B cell (primary cell): ENCODE results near the gene EVI2B. TPM values are rescaled to one million over a fixed set of nuclear protein-coding genes. Genes with fewer than 3 reads are reported as not detected.

ENCODE experiments used
- ATAC-seq: fragments of 200-7000 bp; cut with Tn5 transposase; one replicate; pipeline ENCODE4 v1.10.0; 2021; ENCODE audit warnings: low read depth, mild to moderate bottlenecking, moderate number of reproducible peaks, moderate library complexity
- CTCF ChIA-PET: fragments of 350-600 bp; sonication (Branson Sonifier 250); formaldehyde crosslinking; loops from one replicate; lab custom pipeline; 2021; ENCODE audit warnings: antibody characterized with exemption, inconsistent platforms; lab: Charles Lee
- POLR2A ChIA-PET: fragments of 350-600 bp; sonication (Branson Sonifier 250); formaldehyde crosslinking; loops from one replicate; lab custom pipeline; 2021; ENCODE audit warnings: antibody characterized with exemption; lab: Charles Lee
- DNase-seq: peaks from one replicate; pipeline ENCODE4 v3.0.0; 2013
- H2AFZ ChIP-seq: 2 replicates; pipeline ENCODE4 v1.6.1; 2012; ENCODE audit warnings: mild to moderate bottlenecking, low read depth, low read length; ENCODE audit not compliant: insufficient read depth, poor library complexity, severe bottlenecking
- H3K27ac ChIP-seq, 2 donors: 1 replicate in 1 of 2; 2 replicates in 1 of 2; pipeline ENCODE4 v1.5.1; 2012 to 2013; ENCODE audit warnings: low read length in 2 of 2, mild to moderate bottlenecking in 2 of 2, moderate library complexity in 1 of 2
- H3K27me3 ChIP-seq, 4 experiments: fragments of 200-600 bp in 1 of 4; sonication (generic) in 1 of 4; replicated peaks in 1 of 4; 1 replicate in 2 of 4; 2 replicates in 2 of 4; pipeline versions ENCODE4 v1.6.1 to v1.7.0; 2013 to 2016; ENCODE audit warnings: low read length in 3 of 4, mild to moderate bottlenecking in 2 of 4, mixed read lengths in 1 of 4, moderate library complexity in 1 of 4; ENCODE audit not compliant: insufficient read depth in 4 of 4, control insufficient read depth in 3 of 4; ENCODE audit errors: control extremely low read depth in 1 of 4
- H3K36me3 ChIP-seq, 2 experiments: replicated peaks in 1 of 2; 1 replicate in 1 of 2; 2 replicates in 1 of 2; pipeline versions ENCODE4 v1.6.1 to v1.7.1; 2013; ENCODE audit warnings: low read length in 1 of 2; ENCODE audit not compliant: insufficient read depth in 2 of 2, control insufficient read depth in 1 of 2; ENCODE audit errors: control extremely low read depth in 1 of 2, extremely low read depth in 1 of 2
- H3K4me1 ChIP-seq, 2 donors: fragments of 200-600 bp in 1 of 2; sonication (generic) in 1 of 2; 1 replicate in 1 of 2; 2 replicates in 1 of 2; pipeline versions ENCODE4 v1.5.1 to v1.6.1; 2013 to 2017; ENCODE audit warnings: low read length in 2 of 2; ENCODE audit not compliant: control insufficient read depth in 2 of 2, insufficient read depth in 2 of 2
- H3K4me2 ChIP-seq: replicated peaks from 2 replicates; pipeline ENCODE3; 2012; ENCODE audit warnings: mild to moderate bottlenecking, low read depth, low read length; ENCODE audit not compliant: poor library complexity, severe bottlenecking
- H3K4me3 ChIP-seq, 5 experiments: fragments of 200-600 bp in 1 of 5; sonication (generic) in 1 of 5; 1 replicate in 3 of 5; 2 replicates in 2 of 5; pipeline versions ENCODE4 v1.5.1 to v1.7.0; 2011 to 2016; ENCODE audit warnings: low read length in 4 of 5, mild to moderate bottlenecking in 4 of 5, low read depth in 2 of 5, control low read depth in 1 of 5, moderate library complexity in 1 of 5; ENCODE audit not compliant: insufficient read depth in 1 of 5; ENCODE audit errors: control extremely low read depth in 1 of 5, extremely low read depth in 1 of 5
- H3K79me2 ChIP-seq: fragments of 200-600 bp; sonication (generic); one replicate; pipeline ENCODE4 v1.6.0; 2016; ENCODE audit warnings: low read length; ENCODE audit not compliant: control insufficient read depth, insufficient read depth
- H3K9ac ChIP-seq: fragments of 200-600 bp; sonication (generic); 2 replicates; pipeline ENCODE4 v1.6.1; 2017; ENCODE audit warnings: mild to moderate bottlenecking, low read length, moderate library complexity
- H3K9me3 ChIP-seq, 3 donors: one replicate each; pipeline versions ENCODE4 v1.6.1 to v1.7.1; 2013; ENCODE audit warnings: low read length in 2 of 3; ENCODE audit not compliant: control insufficient read depth in 2 of 3, insufficient read depth in 1 of 3; ENCODE audit errors: control extremely low read depth in 1 of 3
- H4K20me1 ChIP-seq: 2 replicates; pipeline ENCODE4 v1.6.0; 2012; ENCODE audit warnings: mild to moderate bottlenecking, low read length; ENCODE audit not compliant: insufficient read depth, control insufficient read depth, poor library complexity, severe bottlenecking
- H3K27ac Mint-ChIP-seq: one replicate; pipeline ENCODE4 v1.8.0; 2021; ENCODE audit warnings: mixed read lengths
- H3K27me3 Mint-ChIP-seq: one replicate; pipeline ENCODE4 v1.8.0; 2021; ENCODE audit warnings: mixed read lengths
- H3K4me1 Mint-ChIP-seq: one replicate; pipeline ENCODE4 v1.8.0; 2021; ENCODE audit warnings: mixed read lengths
- H3K4me3 Mint-ChIP-seq: one replicate; pipeline ENCODE4 v1.8.0; 2021; ENCODE audit warnings: mixed read lengths
- H3K9me3 Mint-ChIP-seq: one replicate; pipeline ENCODE4 v1.8.0; 2022; ENCODE audit warnings: mixed read lengths; ENCODE audit not compliant: insufficient read depth
- EZH2 ChIP-seq: IDR thresholded peaks from 2 replicates; pipeline ENCODE4 v1.6.1; 2012; ENCODE audit warnings: borderline replicate concordance, low read depth, mild to moderate bottlenecking, moderate library complexity, low read length; ENCODE audit not compliant: insufficient read depth, poor library complexity, severe bottlenecking
- WGBS: methylation state at CpG from one replicate; pipeline ENCODE4 v1.1.5; 2013; ENCODE audit warnings: missing lambda C conversion rate; ENCODE audit not compliant: insufficient coverage; 5-methylcytosine and 5-hydroxymethylcytosine counted together
- intact Hi-C: fragments of 100-400 bp; cut with micrococcal nuclease; formaldehyde crosslinking; loops from one replicate; pipeline ENCODE4 v1.10.0; 2022
- polyA plus RNA-seq: library from polyadenylated mRNA; depleted of rRNA; stranded (reverse); fragments of >200 nt; gene quantifications from 2 replicates; pipeline ENCODE4 v1.2.3, GENCODE V29; 2012
- total RNA-seq, 2 donors: library from RNA; stranded (reverse); fragments of 120-200 nt in 1 of 2; gene quantifications; 1 replicate in 1 of 2; 2 replicates in 1 of 2; pipeline versions ENCODE4 v1.2.3 to v1.2.4, GENCODE V29; 2013 to 2022
- TF ChIP-seq, protein P1 (sequence below): fragments of 200-600 bp; IDR thresholded peaks from one replicate; pipeline ENCODE4 v1.8.0; 2022; ENCODE audit warnings: antibody characterized with exemption, mild to moderate bottlenecking

EVI2B gene
- total and polyA plus RNA-seq, 2 donors (not counting 1 experiment from before 2014, with no cell fraction given): 132 to 135 TPM

GRCh38 chr17:31308372-31309334 is 5.2 kb downstream of the EVI2B start:
- peak; percentile 59 for DNase-seq
- Histone ChIP-seq H3K9ac (peak overlapping the region; percentile 79), H3K79me2 (peaks cover 96% of the 10 kb centered on the region), H3K27ac (peak overlapping the region; percentile 26 to 84), H3K36me3 (peaks cover 3 to 43% of the 10 kb centered on the region in 2 experiments), H3K4me3 (peak overlapping the region; percentile 28 to 98 (median 80)), H3K9me3 (no peaks in the 10 kb centered on the region), H3K4me2 (peak overlapping the region; percentile 79), H4K20me1 (peaks cover 37% of the 10 kb centered on the region), H3K4me1 (peaks cover 28 to 43% of the 10 kb centered on the region in 2 donors), H3K27me3 (no peaks in the 10 kb centered on the region), H2AFZ (no peak overlapping the region)
- Mint-ChIP-seq H3K9me3 (no peaks in the 10 kb centered on the region), H3K27me3 (no peaks in the 10 kb centered on the region), H3K4me1 (peaks cover 72% of the 10 kb centered on the region), H3K4me3 (peak overlapping the region; percentile 85), H3K27ac (peak overlapping the region; percentile 96)
- CTCF ChIA-PET: interaction anchor here (0.8 kb wide), 1 partner anchor 11 kb away, joined by 3 read pairs; no protein-coding TSS in a partner anchor
- TF ChIP-seq EZH2: no peak
- peak; percentile 38 for ATAC-seq
- WGBS: 26% methylated on average over 4 of the region's 5 CpGs
- intact Hi-C loops: loop anchor here (1.0 to 5.0 kb wide), 6 partner anchors 10 to 1378 kb away; partner anchors contain the start of genes ATAD5 and SSH2
- POLR2A ChIA-PET: interaction anchor here (0.6 to 2.4 kb wide), 4 partner anchors 10 to 1549 kb away, joined by 3 to 8 read pairs (median 4); partner anchors contain the start of gene EVI2A

DNA sequence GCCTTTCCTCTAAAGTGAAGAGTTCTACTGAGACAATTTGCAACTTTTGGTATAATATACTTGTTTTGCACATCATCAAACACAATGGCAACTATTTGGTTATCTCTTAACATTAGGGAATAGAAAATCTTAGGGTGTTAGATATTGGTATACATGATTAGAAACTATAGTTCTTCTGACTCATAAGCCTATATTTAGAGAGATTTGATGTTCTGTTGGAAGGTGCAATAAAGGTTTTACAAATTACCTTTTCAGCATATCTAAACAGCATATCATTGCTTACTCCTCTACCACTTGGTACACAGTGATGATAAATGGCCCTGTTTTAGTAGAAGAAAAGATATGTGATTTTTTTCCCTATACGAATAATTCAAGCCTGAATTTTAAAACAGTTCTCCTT is 6.2 kb downstream of the EVI2B start:
- Histone ChIP-seq H3K27ac (peak overlapping the region in 1 of 2 donors; percentile 84), H3K27me3 (no peaks in the 10 kb centered on the region), H3K9ac (peak overlapping the region; percentile 79), H3K79me2 (peaks cover 96% of the 10 kb centered on the region), H3K9me3 (peaks cover 0 to 1% (median 0%) of the 10 kb centered on the region in 3 donors), H3K4me3 (peak overlapping the region; percentile 3 to 98 (median 80)), H2AFZ (no peak overlapping the region), H4K20me1 (peaks cover 37% of the 10 kb centered on the region), H3K4me2 (peak overlapping the region; percentile 79), H3K4me1 (peaks cover 28 to 43% of the 10 kb centered on the region in 2 donors), H3K36me3 (peaks cover 3 to 53% of the 10 kb centered on the region in 2 experiments)
- Mint-ChIP-seq H3K4me3 (peak overlapping the region; percentile 85), H3K9me3 (peaks cover 3% of the 10 kb centered on the region), H3K4me1 (peaks cover 77% of the 10 kb centered on the region), H3K27me3 (no peaks in the 10 kb centered on the region), H3K27ac (peak overlapping the region; percentile 82)
- POLR2A ChIA-PET: interaction anchor here (2.1 to 2.4 kb wide), 2 partner anchors 11 to 14 kb away, joined by 6 to 8 read pairs; partner anchors contain the start of gene EVI2A
- WGBS: no CpG with 5 or more reads among the region's 1 CpG
- CTCF ChIA-PET: no interaction called here
- no peak for TF ChIP-seq EZH2
- TF ChIP-seq, protein P1, sequence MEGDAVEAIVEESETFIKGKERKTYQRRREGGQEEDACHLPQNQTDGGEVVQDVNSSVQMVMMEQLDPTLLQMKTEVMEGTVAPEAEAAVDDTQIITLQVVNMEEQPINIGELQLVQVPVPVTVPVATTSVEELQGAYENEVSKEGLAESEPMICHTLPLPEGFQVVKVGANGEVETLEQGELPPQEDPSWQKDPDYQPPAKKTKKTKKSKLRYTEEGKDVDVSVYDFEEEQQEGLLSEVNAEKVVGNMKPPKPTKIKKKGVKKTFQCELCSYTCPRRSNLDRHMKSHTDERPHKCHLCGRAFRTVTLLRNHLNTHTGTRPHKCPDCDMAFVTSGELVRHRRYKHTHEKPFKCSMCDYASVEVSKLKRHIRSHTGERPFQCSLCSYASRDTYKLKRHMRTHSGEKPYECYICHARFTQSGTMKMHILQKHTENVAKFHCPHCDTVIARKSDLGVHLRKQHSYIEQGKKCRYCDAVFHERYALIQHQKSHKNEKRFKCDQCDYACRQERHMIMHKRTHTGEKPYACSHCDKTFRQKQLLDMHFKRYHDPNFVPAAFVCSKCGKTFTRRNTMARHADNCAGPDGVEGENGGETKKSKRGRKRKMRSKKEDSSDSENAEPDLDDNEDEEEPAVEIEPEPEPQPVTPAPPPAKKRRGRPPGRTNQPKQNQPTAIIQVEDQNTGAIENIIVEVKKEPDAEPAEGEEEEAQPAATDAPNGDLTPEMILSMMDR: no peak
- intact Hi-C loops: loop anchor here (2.0 to 5.0 kb wide), 5 partner anchors 15 to 1377 kb away; partner anchors contain the start of genes ATAD5 and SSH2
- DNase-seq: no peak
- no peak for ATAC-seq
